Measurements from ENCODE around the gene BAZ1A. TPM values are rescaled to one million over a fixed set of nuclear protein-coding genes. Genes with fewer than 3 reads are reported as not detected.
A peak's percentile ranks its signal among the peaks of the same experiment; 100 is the strongest.

BAZ1A gene
- total RNA-seq, 1 experiment from 2014 or later = 28.2 TPM

- peaks cover 9% of the 10 kb centered on the region for H3K4me1 Mint-ChIP-seq
- POLR2A ChIA-PET = no interaction called here
- no peak overlapping the region for H3K4me3 Mint-ChIP-seq
- ATAC-seq = no peak
- H3K27ac Mint-ChIP-seq = peak overlapping the region; percentile 93
- no peaks in the 10 kb centered on the region; the same call in 1 of the 2 replicates for H3K36me3 Mint-ChIP-seq
- H3K27me3 Mint-ChIP-seq (ENCODE audit: low read depth) = no peaks in the 10 kb centered on the region
- CTCF ChIA-PET = no interaction called here
- TF ChIP-seq RORB (CRISPR knock-in tag; IDR thresholded peaks at IDR 0.05) (no peak), FOXP1 (CRISPR knock-in tag; IDR thresholded peaks at IDR 0.05; ENCODE audit: borderline replicate concordance) (no peak), SMAD4 (CRISPR knock-in tag; IDR thresholded peaks at IDR 0.05) (no peak)
- H3K9me3 Mint-ChIP-seq = no peaks in the 10 kb centered on the region
- no peak for DNase-seq (ENCODE audit: low spot score)
These were observed 32.1 kb downstream of the BAZ1A start for GRCh38 chr14:34843011-34843554.

- Mint-ChIP-seq H3K4me3 (no peak overlapping the region), H3K36me3 (no peaks in the 10 kb centered on the region), H3K27ac (peak overlapping the region; percentile 67), H3K9me3 (no peaks in the 10 kb centered on the region), H3K27me3 (ENCODE audit: low read depth) (no peaks in the 10 kb centered on the region), H3K4me1 (peaks cover 9% of the 10 kb centered on the region)
- no peak for ATAC-seq
- ChIA-PET POLR2A (no interaction called here), CTCF (no interaction called here)
- DNase-seq (ENCODE audit: low spot score) = no peak
- TF ChIP-seq GABPB1 (CRISPR knock-in tag; IDR thresholded peaks at IDR 0.05) (peak; percentile 60; the same call in 1 of the 2 replicates), SMAD4 (CRISPR knock-in tag; IDR thresholded peaks at IDR 0.05) (no peak)
These were observed 37.3 kb downstream of the BAZ1A start for GRCh38 chr14:34837801-34838322.

- DNase-seq (ENCODE audit: low spot score) (no peak), ATAC-seq (no peak)
- ChIA-PET POLR2A (no interaction called here), CTCF (no interaction called here)
- H3K36me3 Mint-ChIP-seq = no peaks in the 10 kb centered on the region
- no peaks in the 10 kb centered on the region for H3K9me3 Mint-ChIP-seq
- no peak overlapping the region for H3K4me3 Mint-ChIP-seq
- H3K4me1 Mint-ChIP-seq = peaks cover 8% of the 10 kb centered on the region
- TF ChIP-seq KAT7 (CRISPR knock-in tag; IDR thresholded peaks at IDR 0.05; ENCODE audit: borderline replicate concordance) (no peak), ETV6 (CRISPR knock-in tag; IDR thresholded peaks at IDR 0.05) (no peak), IRF2 (CRISPR knock-in tag; IDR thresholded peaks at IDR 0.05; ENCODE audit: borderline replicate concordance, low read depth) (no peak), NR1H2 (CRISPR knock-in tag; IDR thresholded peaks at IDR 0.05) (no peak), OVOL2 (CRISPR knock-in tag; IDR thresholded peaks at IDR 0.05; ENCODE audit: borderline replicate concordance) (no peak), USF1 (CRISPR knock-in tag; IDR thresholded peaks at IDR 0.05) (no peak), CTCF (IDR thresholded peaks at IDR 0.05) (no peak), ZNF425 (CRISPR knock-in tag; conservative IDR thresholded peaks at IDR 0.05) (no peak), ZSCAN18 (CRISPR knock-in tag; IDR thresholded peaks at IDR 0.05) (no peak), ESRRA (CRISPR knock-in tag; IDR thresholded peaks at IDR 0.05; ENCODE audit: borderline replicate concordance) (no peak), TEAD4 (CRISPR knock-in tag; IDR thresholded peaks at IDR 0.05) (no peak), PRRX2 (CRISPR knock-in tag; IDR thresholded peaks at IDR 0.05) (no peak), MYBL2 (CRISPR knock-in tag; IDR thresholded peaks at IDR 0.05) (no peak), CREB1 (CRISPR knock-in tag; IDR thresholded peaks at IDR 0.05) (no peak), HMGA2 (CRISPR knock-in tag; IDR thresholded peaks at IDR 0.05) (no peak), ATF6 (CRISPR knock-in tag; IDR thresholded peaks at IDR 0.05) (no peak), ZNF512 (CRISPR knock-in tag; IDR thresholded peaks at IDR 0.05; ENCODE audit: borderline replicate concordance) (no peak)
- no peak overlapping the region for H3K27ac Mint-ChIP-seq
- no peaks in the 10 kb centered on the region for H3K27me3 Mint-ChIP-seq (ENCODE audit: low read depth)
These were observed 39.8 kb downstream of the BAZ1A start for GRCh38 chr14:34835312-34835711.

All from WTC11 (cell line).